Adrenal gland (tissue), 12 donors: ENCODE data around the gene ARHGAP21. TPM values are rescaled to one million over a fixed set of nuclear protein-coding genes. Genes with fewer than 3 reads are reported as not detected.
"Not testable (repeated sequence)": the region's sequence is repeated elsewhere in the genome, so short reads cannot be mapped to it uniquely, and the experiment has no call there.

Experiments
- DNase-seq, 7 donors: peaks; one replicate each; pipeline ENCODE4 v3.0.0-alpha.2; 2019 to 2020
- H3K27ac ChIP-seq, 5 donors: fragments of 200-600 bp; sonication (generic) in 4 of 5; 1 replicate in 3 of 5; 2 replicates in 2 of 5; pipeline versions ENCODE4 v1.5.1 to v1.8.0; 2016 to 2020; ENCODE audit warnings: mild to moderate bottlenecking in 1 of 5
- H3K27me3 ChIP-seq: fragments of 200-600 bp; 2 replicates; pipeline ENCODE4 v1.8.0; 2021
- H3K36me3 ChIP-seq, 2 donors: fragments of 200-600 bp; replicated peaks in 1 of 2; 1 replicate in 1 of 2; 2 replicates in 1 of 2; pipeline versions ENCODE4 v1.5.1 to v1.8.0; 2018 to 2022
- H3K4me1 ChIP-seq, 2 donors: fragments of 200-600 bp; replicated peaks in 1 of 2; 1 replicate in 1 of 2; 2 replicates in 1 of 2; pipeline versions ENCODE4 v1.5.1 to v1.8.0; 2018 to 2021
- H3K4me3 ChIP-seq, 4 donors: fragments of 200-600 bp; sonication (generic) in 3 of 4; one replicate each; pipeline ENCODE4 v1.5.1; 2016 to 2018
- H3K9me3 ChIP-seq, 3 donors: fragments of 200-600 bp; sonication (generic) in 1 of 3; replicated peaks in 1 of 3; 1 replicate in 2 of 3; 2 replicates in 1 of 3; pipeline versions ENCODE4 v1.5.1 to v1.8.0; 2016 to 2021
- CTCF ChIP-seq, 6 experiments: fragments of 450-650 bp in 4 of 6; fragments of 200-600 bp in 2 of 6; sonication (generic) in 1 of 6; IDR thresholded peaks; 1 replicate in 5 of 6; 2 replicates in 1 of 6; pipeline versions ENCODE4 v1.5.1 to v1.8.0; 2016 to 2021; ENCODE audit warnings: antibody characterized with exemption in 6 of 6, mild to moderate bottlenecking in 2 of 6, moderate library complexity in 1 of 6
- POLR2A ChIP-seq, 2 donors: fragments of 450-650 bp; IDR thresholded peaks; one replicate each; pipeline ENCODE4 v1.6.1; 2017; ENCODE audit warnings: antibody characterized with exemption in 2 of 2, mild to moderate bottlenecking in 2 of 2, moderate library complexity in 1 of 2
- WGBS, 4 donors: extraction: QIAGEN DNeasy Blood & Tissue Kit in 2 of 4; methylation state at CpG; one replicate each; pipeline versions ENCODE4 v1.1.5 to v1.1.7; 2013 to 2017; 5-methylcytosine and 5-hydroxymethylcytosine counted together
- intact Hi-C, 2 donors: fragments of 100-400 bp; cut with DNase I; formaldehyde crosslinking; loops; one replicate each; pipeline versions ENCODE4 v1.14.1 to v1.15.0; 2022 to 2023
- polyA plus RNA-seq, 3 donors: library from polyadenylated mRNA; stranded (reverse); fragments of 200-250 nt in 2 of 3; fragments of 350-450 nt in 1 of 3; fragmentation: Illumina TruSeq in 1 of 3; extraction: RNeasy Lipid Tissue Mini Kit (QIAGEN cat#74804) in 1 of 3; gene quantifications; one replicate each; pipeline ENCODE4 v1.2.3, GENCODE V29; 2013 to 2014
- total RNA-seq, 9 donors: library from RNA; depleted of rRNA in 4 of 9; stranded (reverse); fragments of >200 nt in 4 of 9; fragments of 120-200 nt in 1 of 9; fragmentation: NEBNext Ultra II Directional in 1 of 9; extraction: Animal tissue kit (Norgen Biotek cat#: 25700) in 1 of 9; gene quantifications; one replicate each; pipeline versions ENCODE4 v1.1.0 to v1.2.4, GENCODE V29; 2013 to 2023
- donor health status: healthy with polysubstance abuse.
- donor health status: Bipolar disorder and iron deficiency.
- donor health status: DM: yes; HTN: yes; CAD: no.
- donor health status: DM: no; HTN: no; CAD: no.
- donor health status: DM: no; HTN: no; CAD: no.
- donor health status: DM: yes; HTN: yes; CAD: no.

The ARHGAP21 gene
- total and polyA plus RNA-seq, 12 donors: 45.2 to 160 (median 107) TPM

GRCh38 chr10:24726626-24727025, 2.9 kb upstream of the ARHGAP21 start:
- Histone ChIP-seq H3K4me1 (no peaks in the 10 kb centered on the region), H3K27me3 (no peaks in the 10 kb centered on the region), H3K36me3 (no peaks in the 10 kb centered on the region), H3K4me3 (no peak overlapping the region), H3K9me3 (no peaks in the 10 kb centered on the region), H3K27ac (no peak overlapping the region)
- intact Hi-C loops: loop anchor here in 1 of 2 donors (10.0 kb wide), 1 partner anchor 228 kb away; the partner anchor contains the start of gene PRTFDC1
- DNase-seq: no peak
- WGBS, 4 donors: 92 to 97% (median 96%) methylated on average over 5 of the region's 5 CpGs
- TF ChIP-seq POLR2A (IDR thresholded peaks at IDR 0.05) (no peak), CTCF (IDR thresholded peaks at IDR 0.05) (no peak)

- 93 to 98% (median 97%) methylated on average over 5 of the region's 5 CpGs for WGBS, 4 donors
- H3K4me1 ChIP-seq, H3K27ac ChIP-seq, DNase-seq, H3K9me3 ChIP-seq, H3K4me3 ChIP-seq, H3K36me3 ChIP-seq, H3K27me3 ChIP-seq: not testable (repeated sequence)
- intact Hi-C loops: loop anchor here in 1 of 2 donors (10.0 kb wide), 1 partner anchor 229 kb away; the partner anchor contains the start of gene PRTFDC1
These were observed 2.3 kb upstream of the ARHGAP21 start for GRCh38 chr10:24726029-24726428.

- WGBS, 4 donors: 1 to 2% (median 1%) methylated on average over 20 to 52 of the region's 52 CpGs
- Histone ChIP-seq H3K4me1 (peaks cover 3 to 16% of the 10 kb centered on the region in 2 donors), H3K36me3 (no peaks in the 10 kb centered on the region), H3K4me3 (peak overlapping the region; percentile 78 to 95 (median 92)), H3K27me3 (no peaks in the 10 kb centered on the region), H3K27ac (peak overlapping the region; percentile 89 to 98 (median 96)), H3K9me3 (no peaks in the 10 kb centered on the region)
- intact Hi-C loops: loop anchor here (5.0 to 10.0 kb wide), 2 partner anchors 82 to 230 kb away; partner anchors contain the start of gene PRTFDC1 (in 1 of the 2)
- TF ChIP-seq CTCF (IDR thresholded peaks at IDR 0.05): peak in 1 of 6 experiments; percentile 17
- peak; percentile 88 to 98 for TF ChIP-seq POLR2A (IDR thresholded peaks at IDR 0.05)
- peak; percentile 98 to 99 (median 99) for DNase-seq
These were observed 918 bp upstream of the ARHGAP21 start for GRCh38 chr10:24724381-24725228.

- peak overlapping the region in 2 of 4 donors; percentile 62 to 90 for H3K4me3 ChIP-seq
- no peaks in the 10 kb centered on the region for H3K9me3 ChIP-seq
- peak overlapping the region in 4 of 5 donors; percentile 89 to 98 (median 96) for H3K27ac ChIP-seq
- H3K36me3 ChIP-seq: no peaks in the 10 kb centered on the region
- 0 to 1% (median 1%) methylated on average over 20 to 70 of the region's 70 CpGs; no CpG with 5 or more reads in 1 of the 4 donors for WGBS, 4 donors
- peak in 6 of 7 donors; percentile 33 to 57 (median 50) for DNase-seq
- intact Hi-C loops: loop anchor here (5.0 to 10.0 kb wide), 2 partner anchors 81 to 231 kb away; partner anchors contain the start of gene PRTFDC1 (in 1 of the 2)
- no peaks in the 10 kb centered on the region for H3K27me3 ChIP-seq
- no peak for TF ChIP-seq CTCF (IDR thresholded peaks at IDR 0.05)
- TF ChIP-seq POLR2A (IDR thresholded peaks at IDR 0.05): no peak
- H3K4me1 ChIP-seq: peaks cover 14 to 27% of the 10 kb centered on the region in 2 donors
These were observed 300 bp downstream of the ARHGAP21 start for GRCh38 chr10:24723386-24723787.
